ENCODE measurements around the gene GRIN3A. TPM values are rescaled to one million over a fixed set of nuclear protein-coding genes. Genes with fewer than 3 reads are reported as not detected.
"Not testable (repeated sequence)": the region's sequence is repeated elsewhere in the genome, so short reads cannot be mapped to it uniquely, and the experiment has no call there.

The GRIN3A gene
- total RNA-seq, 1 experiment from 2014 or later = not detected

DNA sequence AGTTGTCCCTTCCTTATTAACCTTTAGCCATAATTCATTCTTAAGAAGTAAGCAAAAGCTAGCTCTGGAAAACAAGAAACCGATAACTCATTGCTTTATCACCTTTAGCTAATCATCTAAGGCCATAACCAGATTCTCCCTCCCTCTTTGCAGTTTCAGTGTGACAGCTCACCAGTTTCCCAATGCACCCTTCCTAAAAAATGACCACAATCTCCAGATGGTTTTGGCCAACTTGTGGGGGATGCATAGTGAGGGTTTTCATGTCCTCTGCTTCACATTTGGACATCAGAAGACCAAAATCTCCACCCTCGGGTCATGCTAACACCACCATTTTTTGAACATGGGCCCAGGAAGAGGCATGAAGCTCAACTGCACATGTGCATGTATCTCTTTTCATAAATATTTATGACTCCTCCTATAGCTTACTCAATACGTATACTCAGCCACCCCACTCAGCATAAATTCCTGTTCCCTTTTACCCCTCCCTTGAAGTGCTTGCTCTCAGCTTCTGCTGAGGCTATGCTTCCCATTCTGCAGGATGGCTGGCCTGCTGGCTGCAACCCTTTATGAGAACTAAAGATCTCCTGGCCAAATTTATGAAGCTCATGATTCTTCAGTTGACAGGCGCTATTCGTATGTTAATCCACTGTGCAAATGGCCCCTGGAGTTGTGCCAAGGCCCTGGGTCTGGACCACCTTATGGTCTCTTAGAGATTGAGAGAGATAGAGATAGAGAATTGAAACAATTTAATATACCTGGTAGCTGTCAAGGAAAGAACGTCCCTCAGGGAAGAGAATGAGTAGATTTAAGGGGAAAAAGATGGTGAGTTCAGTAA lies 158.5 kb downstream of the GRIN3A start:
- DNase-seq (ENCODE audit: low read depth) = no peak

DNA sequence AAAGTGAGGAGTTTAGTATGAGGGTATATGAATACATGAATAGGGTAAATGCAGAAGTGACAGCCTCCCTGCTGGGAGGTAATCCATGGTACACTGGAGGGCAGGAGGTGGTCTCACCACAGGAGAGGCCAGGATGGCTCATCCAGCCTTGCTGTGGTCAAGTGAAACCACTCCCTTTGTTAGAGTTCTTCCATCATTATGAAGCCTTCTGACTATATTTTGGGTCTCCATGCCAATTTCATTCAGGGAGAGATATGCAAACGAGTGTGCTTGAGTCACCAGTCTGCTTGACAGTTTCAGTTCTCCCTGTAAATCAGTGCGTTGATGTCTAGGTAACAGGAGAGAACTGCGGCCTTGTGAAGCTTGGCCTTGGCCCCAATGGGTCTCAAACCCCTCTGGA lies 160.1 kb downstream of the GRIN3A start:
- peak; percentile 21 for DNase-seq (ENCODE audit: low read depth)

DNA sequence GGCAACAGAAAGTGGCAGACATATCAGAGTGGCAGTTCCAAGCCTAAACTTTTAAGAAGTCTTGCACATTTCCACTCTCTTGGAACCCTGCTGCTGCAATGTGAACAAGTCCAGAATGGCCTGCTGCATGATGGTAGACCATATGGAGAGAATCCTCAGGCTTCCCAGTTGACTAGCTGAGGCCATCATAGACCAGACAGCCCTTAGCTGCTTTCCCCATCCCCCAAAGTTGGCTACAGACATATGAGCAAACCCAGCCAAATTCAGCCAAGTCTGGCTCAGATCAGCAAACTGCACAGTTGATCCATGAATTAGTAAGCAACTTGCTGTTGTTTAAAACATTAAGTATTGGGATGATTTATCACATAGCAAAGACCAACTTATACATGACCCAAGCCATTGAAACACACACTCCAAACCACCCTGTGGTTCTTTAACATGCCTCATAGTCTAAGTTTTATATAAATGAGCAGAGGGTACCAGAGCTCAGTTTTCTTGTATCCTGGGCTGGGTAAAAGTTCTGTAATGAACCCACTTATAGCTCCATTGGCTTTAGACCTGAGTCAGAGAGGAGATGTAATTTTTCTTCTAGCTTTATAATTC lies 163.6 kb downstream of the GRIN3A start:
- DNase-seq (ENCODE audit: low read depth) = no peak

DNA sequence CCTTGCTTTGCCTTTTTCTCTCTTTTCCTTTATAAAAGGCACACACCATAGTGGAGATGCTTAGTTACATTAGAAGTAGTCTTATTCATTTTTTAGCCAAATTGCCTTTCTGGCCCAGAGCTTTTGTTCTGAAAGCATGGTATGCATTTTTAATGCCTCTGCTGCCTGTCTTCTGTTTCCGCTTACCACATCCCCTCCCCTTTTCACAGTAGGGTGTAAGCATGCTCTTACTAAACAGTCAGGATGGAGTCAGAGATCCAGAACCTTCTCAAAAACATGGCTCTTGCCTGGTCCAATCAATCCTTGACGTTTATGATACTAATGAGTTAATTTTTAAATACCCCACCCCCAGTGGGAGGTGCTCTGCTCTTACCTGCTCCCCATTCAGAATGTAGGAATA lies 166.1 kb downstream of the GRIN3A start:
- no peak for DNase-seq (ENCODE audit: low read depth)

DNA sequence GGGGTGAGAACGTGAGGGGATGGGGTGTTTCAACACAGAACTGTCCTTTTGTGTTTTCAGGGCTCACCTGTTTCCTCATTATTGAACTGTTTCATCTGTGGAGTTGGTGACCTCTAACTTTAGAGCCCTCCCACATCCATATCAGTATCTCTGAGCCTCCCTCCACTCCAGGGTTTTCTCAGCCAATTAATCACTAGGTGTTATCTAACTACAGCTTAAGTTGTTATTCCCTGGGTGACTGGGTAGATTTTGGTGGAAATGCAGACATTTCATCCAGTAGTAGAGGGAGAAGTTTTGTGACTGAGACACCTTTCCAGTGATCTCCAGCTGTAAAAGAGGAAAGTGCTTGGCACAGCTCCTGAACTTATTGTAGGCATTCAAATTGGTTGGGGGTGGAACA lies 167.3 kb downstream of the GRIN3A start:
- DNase-seq (ENCODE audit: low read depth) = no peak

DNA sequence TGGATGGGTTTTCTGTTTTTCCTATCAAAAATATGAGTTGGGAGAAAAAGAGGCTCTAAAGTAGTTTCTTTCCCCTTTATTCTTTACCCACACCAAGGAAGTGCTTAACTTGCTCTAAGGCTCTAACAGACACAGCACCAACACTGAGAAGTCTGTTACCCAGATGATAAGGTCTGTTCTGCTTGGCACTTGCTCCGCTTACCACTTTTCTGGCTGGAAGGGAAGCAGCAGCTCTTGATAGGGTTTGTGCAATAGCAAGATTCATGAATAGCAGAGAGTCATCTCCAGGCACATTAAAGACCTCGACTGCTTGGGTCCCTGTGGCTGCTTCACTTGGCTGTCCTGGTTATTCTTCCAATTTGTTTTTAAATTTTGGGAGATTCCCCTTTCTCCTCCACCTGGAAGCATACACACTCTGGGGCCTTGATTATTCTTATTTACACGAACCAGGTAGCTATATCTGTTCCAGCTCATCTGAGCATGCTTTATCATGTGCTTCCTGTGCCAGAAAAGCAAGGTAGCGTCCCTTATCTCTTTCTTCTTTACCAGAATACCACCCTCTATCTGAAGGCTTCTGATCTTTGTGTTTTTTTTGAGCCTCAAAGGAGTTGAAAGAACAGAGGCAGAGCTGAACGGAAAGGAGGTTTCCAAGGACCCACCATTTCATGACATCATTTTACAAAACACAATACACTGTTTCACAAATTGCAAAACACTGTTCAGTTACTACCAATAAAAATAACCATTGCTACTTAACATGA lies 168.5 kb downstream of the GRIN3A start:
- no peak for DNase-seq (ENCODE audit: low read depth)

DNA sequence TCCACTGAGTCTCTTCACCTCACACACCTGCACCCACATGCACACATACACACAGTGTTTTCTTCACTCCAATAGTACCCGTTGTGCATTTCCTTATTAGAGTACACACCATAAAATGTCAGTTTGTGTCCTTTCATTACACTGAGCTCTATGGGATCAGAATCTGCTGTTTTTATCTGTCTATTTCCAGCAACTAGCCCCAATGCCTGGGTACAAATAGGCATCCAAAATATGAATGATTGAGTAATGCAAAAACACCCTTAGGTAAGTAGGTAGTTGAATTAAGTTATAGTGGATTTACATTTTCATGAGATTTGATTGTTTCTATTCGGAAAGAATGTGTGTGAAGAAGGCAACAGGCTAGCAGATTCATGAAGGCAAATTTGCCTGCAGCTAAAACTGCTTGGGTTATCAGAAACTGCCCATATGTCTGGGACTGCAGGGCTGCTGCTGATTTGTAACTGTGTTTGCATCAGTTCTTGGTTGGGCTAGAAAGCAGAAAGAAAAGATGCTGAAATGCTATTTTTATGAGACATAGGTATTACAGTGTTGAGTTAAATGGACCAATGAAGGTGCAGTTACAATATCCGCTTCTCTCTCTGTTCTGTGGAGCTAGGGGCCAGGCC lies 170.6 kb downstream of the GRIN3A start:
- DNase-seq (ENCODE audit: low read depth) = no peak

DNA sequence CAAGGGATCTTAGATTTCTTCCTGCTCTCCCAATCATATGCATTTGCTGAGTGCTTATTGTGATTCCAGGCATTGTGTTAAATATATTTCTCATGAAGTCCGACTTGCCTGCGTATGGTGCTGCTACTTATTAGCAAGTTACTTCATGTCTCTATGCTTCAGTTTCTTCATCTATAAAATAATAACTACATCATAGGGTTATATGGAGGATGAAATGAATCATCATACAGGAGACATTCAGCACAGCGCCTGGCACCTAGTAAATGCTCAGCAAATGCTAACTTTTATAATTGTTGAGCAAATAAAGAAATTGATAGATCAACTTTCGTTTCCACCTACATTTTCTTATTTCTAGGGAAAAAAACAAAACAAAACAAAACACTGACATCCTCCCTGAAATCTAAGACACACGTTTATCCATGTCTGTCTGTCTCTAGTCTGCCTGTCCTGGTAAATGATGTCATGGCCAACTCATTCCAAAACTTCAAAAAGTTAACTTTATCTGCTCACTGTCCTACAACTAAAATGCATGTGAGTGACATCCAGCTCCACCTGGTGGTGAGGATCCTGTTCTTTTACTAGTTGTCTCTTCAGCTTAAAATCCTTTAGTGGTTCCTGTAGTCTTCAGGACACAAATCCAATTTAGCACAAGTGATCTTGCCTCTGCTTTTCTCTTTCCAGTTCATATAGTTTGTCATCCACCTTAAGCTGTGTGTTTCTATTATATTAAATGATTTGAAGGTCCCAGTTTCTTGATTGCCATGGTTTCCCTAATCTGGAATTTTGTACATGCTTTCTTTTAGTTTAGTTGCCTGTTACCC lies 171.3 kb downstream of the GRIN3A start:
- peak; percentile 45 for DNase-seq (ENCODE audit: low read depth)

DNA sequence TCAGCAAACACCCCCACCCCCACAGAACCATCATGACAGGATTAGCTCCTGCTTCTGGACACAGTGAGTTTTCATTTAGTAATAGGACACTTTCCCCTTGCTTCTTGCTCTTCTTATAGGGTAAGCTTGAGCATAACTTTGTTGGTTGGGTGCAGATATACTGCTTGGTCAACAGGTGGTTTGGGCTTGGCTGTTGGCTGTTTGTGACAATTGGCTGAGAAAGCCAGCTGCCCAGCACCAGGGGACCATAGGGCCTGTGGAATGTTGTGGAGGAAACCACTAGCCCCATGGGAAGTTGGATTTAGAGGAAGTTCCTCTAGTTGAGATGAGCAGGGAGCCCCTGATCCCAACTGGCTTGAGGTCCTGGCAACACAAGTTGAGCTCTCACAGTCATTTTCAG lies 174.2 kb downstream of the GRIN3A start:
- peak; percentile 30 for DNase-seq (ENCODE audit: low read depth)

DNA sequence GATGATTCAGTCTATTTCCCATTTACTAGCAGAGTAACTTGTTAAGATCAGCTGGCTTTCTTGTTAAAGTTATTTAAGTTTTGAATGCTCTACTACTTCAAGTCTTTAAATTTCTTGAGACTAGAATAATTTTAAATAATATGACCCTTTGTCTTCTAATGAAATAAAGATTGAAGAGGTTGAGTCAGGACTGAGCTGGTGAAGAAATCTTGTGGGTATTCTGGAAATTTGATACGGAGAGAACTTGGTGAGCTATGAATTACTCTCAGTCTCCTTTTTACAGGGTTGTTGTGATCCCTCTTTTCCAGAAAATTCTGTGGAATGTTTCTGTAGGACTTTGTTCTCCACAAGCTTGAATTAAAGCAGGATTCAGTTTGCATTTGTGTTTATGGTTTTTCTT lies 175.5 kb downstream of the GRIN3A start:
- DNase-seq (ENCODE audit: low read depth) = peak; percentile 53

DNA sequence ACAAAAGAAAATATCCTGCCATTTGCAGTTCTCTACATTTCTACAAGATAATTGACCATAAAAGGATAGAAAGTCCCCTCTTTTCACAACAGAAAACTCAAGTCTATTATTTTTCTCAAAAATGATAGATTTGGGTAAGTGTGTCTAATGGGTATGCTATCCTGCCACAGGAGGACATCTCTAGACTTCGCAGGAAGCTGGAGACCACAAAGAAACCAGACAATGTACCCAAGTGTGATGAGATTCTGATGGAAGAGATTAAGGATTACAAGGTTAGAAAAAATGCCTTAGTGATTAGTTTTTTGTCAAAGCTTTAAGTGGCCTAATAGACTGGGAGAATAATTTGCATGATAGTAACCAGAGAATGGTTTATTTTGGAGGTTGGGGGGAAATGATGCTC lies 176.7 kb downstream of the GRIN3A start:
- no peak for DNase-seq (ENCODE audit: low read depth)

DNA sequence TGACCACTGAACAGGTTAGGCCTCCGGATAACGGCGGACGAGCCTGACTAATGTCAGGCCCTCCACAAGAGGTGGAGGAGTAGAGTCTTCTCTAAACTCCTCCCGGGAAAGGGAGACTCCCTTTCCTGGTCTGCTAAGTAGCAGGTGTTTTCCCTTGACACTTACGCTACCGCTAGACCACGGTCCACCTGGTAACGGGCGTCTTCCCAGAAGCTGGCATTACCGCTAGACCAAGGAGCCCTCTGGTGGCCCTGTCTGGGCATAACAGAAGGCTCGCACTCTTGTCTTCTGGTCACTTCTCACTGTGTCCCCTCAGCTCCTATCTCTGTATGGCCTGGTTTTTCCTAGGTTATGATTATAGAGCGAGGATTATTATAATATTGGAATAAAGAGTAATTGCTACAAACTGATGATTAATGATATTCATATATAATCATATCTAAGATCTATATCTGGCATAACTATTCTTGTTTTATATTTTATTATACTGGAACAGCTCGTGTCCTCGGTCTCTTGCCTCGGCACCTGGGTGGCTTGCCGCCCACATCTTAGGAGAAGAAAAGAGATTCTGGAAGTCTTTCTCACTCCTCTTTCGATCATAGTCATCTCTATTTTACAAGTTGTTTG lies 188.9 kb downstream of the GRIN3A start:
- DNase-seq (ENCODE audit: low read depth) = not testable (repeated sequence)

DNA sequence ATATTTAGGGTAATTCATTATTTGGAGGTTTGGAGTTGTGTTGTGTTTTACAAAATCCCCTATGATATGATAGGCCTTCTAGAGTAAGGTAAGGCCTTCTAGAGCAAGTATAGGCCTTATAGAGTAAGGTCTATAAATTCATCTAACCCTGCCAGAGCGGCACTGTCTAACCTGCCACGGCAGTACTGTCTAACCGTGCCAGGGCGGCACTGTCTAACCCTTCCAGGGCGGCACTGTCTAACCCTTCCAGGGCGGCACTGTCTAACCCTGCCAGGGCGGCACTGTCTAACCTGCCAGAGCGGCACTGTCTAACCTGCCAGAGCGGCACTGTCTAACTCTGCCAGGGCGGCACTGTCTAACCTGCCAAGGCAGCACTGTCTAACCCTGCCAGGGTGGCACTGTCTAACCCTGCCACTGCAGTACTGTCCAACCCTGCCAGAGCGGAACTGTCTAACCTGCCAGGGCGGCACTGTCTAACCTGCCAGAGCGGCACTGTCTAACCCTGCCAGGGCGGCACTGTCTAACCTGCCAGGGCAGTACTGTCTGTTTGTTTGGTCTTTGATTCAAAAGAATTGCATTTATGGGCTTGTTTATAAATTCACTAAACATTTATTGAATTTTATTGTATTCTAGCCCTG lies 195.2 kb downstream of the GRIN3A start:
- no peak for DNase-seq (ENCODE audit: low read depth)

DNA sequence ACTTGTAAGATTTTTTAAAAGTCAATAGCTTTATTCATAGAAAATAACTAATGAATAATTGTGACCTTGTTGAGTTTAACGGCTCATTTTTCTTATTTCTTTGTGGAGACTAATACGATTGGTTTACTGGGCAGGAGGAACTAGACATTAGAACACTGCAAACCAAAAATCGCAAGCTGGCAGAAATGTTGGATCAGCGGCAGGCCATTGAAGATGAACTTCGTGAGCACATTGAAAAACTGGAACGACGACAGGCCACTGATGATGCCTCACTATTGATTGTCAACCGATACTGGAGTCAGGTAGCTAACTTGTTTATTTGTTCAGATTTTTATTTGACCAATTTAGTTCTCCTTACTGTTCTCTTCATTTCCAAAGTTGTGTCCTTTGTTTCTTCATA lies 198.4 kb downstream of the GRIN3A start:
- no peak for DNase-seq (ENCODE audit: low read depth)

DNA sequence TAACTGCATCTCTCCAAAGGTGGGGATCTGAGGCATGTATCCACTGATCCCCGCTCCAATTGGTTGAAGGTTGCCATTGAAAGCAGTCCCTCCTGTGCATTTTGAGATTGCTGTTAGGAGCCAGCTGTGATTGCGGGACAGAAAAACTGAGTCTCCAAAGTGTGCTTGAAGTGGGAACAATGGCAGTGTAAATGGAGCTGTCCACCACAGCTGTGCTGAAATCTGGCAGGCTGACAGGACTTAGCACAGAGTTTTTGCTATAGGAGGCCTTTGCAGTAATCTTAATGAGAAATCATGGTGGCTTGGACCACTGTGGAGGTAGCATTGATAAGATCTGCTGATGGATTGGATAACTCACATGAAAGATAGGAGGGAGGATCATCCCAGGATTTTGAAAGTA lies 201.5 kb downstream of the GRIN3A start:
- DNase-seq (ENCODE audit: low read depth) = peak; percentile 41

DNA sequence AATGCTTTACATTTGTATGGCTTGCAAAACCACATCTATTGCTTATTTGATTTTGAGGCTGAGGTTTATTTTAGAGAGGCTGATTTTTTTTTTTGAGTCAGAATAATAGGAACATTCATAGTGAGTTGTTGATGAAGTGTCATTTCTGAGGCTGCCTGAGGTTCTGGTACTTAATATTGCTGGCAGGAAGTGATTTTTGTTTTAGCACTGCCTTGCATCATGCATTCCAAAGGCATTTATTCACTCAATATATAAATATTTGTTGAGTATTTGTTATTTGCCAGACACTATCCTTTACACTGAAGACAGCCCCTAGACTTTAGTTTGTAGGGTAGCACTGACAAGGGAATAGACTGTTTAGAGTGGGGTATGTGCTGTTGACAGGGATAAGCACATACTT lies 202.1 kb downstream of the GRIN3A start:
- DNase-seq (ENCODE audit: low read depth) = peak; percentile 29

DNA sequence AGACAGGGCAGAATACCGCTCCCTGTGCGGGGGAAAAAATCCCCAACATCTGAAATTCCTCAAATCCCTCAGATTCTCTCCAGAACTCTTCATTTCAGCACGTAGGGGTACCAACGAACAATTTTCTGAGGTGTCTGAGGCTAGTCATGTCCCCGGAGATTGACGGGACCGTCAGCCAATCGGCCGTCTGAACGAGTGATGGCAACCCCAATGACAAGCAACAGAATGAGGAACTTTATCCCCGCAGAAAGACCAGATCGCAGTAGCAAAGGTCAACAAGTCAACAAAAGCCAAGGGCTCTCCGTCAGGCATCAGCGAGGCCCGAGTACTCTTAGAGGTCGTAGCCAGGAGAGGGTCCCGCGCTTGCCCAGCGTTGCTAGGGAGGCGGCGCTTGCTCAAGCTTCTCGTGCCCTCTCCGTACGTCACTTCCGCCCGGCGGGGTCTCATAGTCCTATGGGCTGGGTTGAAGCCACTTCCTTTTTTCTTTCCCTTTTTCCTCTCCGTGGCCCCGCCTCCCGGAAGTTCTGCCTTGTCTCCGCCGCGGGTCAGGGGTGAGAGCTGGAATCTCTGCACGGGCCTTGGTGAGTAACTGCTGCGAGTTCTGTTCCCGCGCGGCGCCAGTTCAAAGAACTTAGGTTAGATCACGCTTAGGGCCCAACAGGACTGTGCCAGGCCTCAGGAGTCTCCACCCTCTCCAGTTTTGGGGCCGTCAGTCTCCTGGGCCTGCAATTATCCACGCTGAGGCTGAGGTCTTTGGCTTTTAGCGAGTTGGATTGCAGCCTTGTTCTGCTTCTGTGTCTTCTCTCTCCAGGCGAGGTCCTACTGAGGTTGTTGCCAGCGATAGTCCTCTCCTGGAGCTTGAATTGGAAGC lies 204.9 kb downstream of the GRIN3A start, which contains the start of gene RNF20:
RNF20 (plus strand) TSS at position 520 of the 871 bp plus-strand sequence. CDS start 1,571 bp downstream, outside the sequence.
- DNase-seq (ENCODE audit: low read depth) = peak; percentile 99

DNA sequence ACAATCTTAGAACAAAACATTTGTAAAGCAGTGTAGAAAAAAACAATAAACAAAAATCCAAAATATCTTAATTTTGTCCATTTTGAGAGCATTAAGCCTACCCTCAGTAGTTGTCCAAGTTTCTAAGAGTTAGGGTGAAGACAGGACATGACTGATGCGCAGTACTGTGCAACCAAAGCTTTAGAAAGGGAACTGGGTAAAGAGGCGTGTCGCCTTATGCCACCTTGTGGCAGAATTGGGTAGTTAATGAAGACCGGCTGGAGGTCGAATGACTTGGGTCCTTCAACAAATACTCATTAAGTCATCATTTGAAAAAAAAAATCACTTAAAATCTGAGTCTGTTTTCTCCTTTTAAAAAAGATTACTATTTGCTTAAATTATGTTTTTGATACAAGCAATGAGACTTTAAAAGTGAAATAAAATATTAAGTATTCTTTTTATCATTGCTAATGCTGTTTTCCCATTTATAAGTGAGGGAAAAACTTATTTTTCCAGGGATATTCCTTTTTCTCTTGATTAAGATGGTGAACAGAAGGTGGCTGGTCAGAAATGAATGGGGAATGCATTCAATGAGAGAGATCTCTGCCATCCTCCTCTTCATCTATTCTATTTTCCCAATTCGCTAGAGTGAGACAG lies 208.3 kb downstream of the GRIN3A start:
- peak; percentile 72 for DNase-seq (ENCODE audit: low read depth)

DNA sequence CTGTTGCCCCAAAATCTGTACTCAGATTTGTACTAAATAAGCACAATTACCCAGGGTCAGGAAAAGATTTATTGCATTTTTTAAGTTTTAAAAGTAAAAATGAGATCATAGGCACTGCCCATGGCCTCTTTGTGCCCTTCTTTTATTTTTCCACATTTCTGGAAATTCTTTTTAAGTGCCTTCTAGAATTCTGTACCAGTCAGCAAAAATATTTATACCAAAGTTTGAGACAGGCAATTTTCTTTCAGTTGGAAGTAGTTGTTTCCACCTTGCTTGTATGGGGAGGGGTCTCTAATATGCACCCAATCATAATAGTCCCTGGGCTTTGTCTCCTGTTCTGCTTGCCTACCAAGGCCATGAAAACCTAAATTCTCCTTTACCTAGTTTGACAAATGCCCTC lies 210.4 kb downstream of the GRIN3A start:
- DNase-seq (ENCODE audit: low read depth) = no peak

Data from LHCN-M2 (cell line).